Measurements from ENCODE around the gene PCK1.

PCK1 gene

GRCh38 chr20:57592263-57593092 lies 31.6 kb downstream of the PCK1 start:
- Histone ChIP-seq H3K27ac (ENCODE audit: low read depth, low read length) (no peak overlapping the region), H3K9ac (ENCODE audit: low read length) (no peak overlapping the region), H3K27me3 (ENCODE audit: control insufficient read depth, insufficient read depth, low read length) (peaks cover 2% of the 10 kb centered on the region)

GRCh38 chr20:57593134-57593886 lies 32.4 kb downstream of the PCK1 start:
- Histone ChIP-seq H3K36me3 (ENCODE audit: control insufficient read depth, insufficient read depth, low read length) (no peaks in the 10 kb centered on the region), H3K27ac (ENCODE audit: low read depth, low read length) (no peak overlapping the region), H3K4me1 (ENCODE audit: control insufficient read depth, insufficient read depth, low read length) (no peaks in the 10 kb centered on the region), H3K27me3 (ENCODE audit: control insufficient read depth, insufficient read depth, low read length) (peaks cover 2% of the 10 kb centered on the region), H3K9ac (ENCODE audit: low read length) (no peak overlapping the region), H3K4me3 (ENCODE audit: low read length) (no peak overlapping the region)

More at GRCh38 chr20:57592263-57593092, 31.6 kb downstream of the PCK1 start:
- H3K36me3 ChIP-seq (ENCODE audit: control insufficient read depth, insufficient read depth, low read length): no peaks in the 10 kb centered on the region
- H3K4me1 ChIP-seq (ENCODE audit: control insufficient read depth, insufficient read depth, low read length): no peaks in the 10 kb centered on the region
- no peak overlapping the region for H3K4me3 ChIP-seq (ENCODE audit: low read length)

- H3K9ac ChIP-seq (ENCODE audit: low read length): no peak overlapping the region
- H3K27ac ChIP-seq (ENCODE audit: low read depth, low read length): no peak overlapping the region
- no peaks in the 10 kb centered on the region for H3K36me3 ChIP-seq (ENCODE audit: control insufficient read depth, insufficient read depth, low read length)
Observed at GRCh38 chr20:57594092-57594951, 33.4 kb downstream of the PCK1 start.

GRCh38 chr20:57595041-57596030 lies 34.4 kb downstream of the PCK1 start:
- no peaks in the 10 kb centered on the region for H3K4me1 ChIP-seq (ENCODE audit: control insufficient read depth, insufficient read depth, low read length)
- no peaks in the 10 kb centered on the region for H3K27me3 ChIP-seq (ENCODE audit: control insufficient read depth, insufficient read depth, low read length)
- H3K36me3 ChIP-seq (ENCODE audit: control insufficient read depth, insufficient read depth, low read length): no peaks in the 10 kb centered on the region
- H3K4me3 ChIP-seq (ENCODE audit: low read length): no peak overlapping the region
- no peak overlapping the region for H3K9ac ChIP-seq (ENCODE audit: low read length)
- H3K27ac ChIP-seq (ENCODE audit: low read depth, low read length): no peak overlapping the region

More at GRCh38 chr20:57594092-57594951, 33.4 kb downstream of the PCK1 start:
- Histone ChIP-seq H3K27me3 (ENCODE audit: control insufficient read depth, insufficient read depth, low read length) (peaks cover under 1% of the 10 kb centered on the region), H3K4me1 (ENCODE audit: control insufficient read depth, insufficient read depth, low read length) (no peaks in the 10 kb centered on the region), H3K4me3 (ENCODE audit: low read length) (no peak overlapping the region)

- no peak overlapping the region for H3K4me3 ChIP-seq (ENCODE audit: low read length)
- no peaks in the 10 kb centered on the region for H3K36me3 ChIP-seq (ENCODE audit: control insufficient read depth, insufficient read depth, low read length)
- H3K4me1 ChIP-seq (ENCODE audit: control insufficient read depth, insufficient read depth, low read length): no peaks in the 10 kb centered on the region
- H3K9ac ChIP-seq (ENCODE audit: low read length): no peak overlapping the region
- no peak overlapping the region for H3K27ac ChIP-seq (ENCODE audit: low read depth, low read length)
- H3K27me3 ChIP-seq (ENCODE audit: control insufficient read depth, insufficient read depth, low read length): no peaks in the 10 kb centered on the region
Observed at GRCh38 chr20:57596358-57596757, 35.4 kb downstream of the PCK1 start.

GRCh38 chr20:57596998-57597939 lies 36.4 kb downstream of the PCK1 start:
- Histone ChIP-seq H3K27me3 (ENCODE audit: control insufficient read depth, insufficient read depth, low read length) (no peaks in the 10 kb centered on the region), H3K9ac (ENCODE audit: low read length) (no peak overlapping the region), H3K36me3 (ENCODE audit: control insufficient read depth, insufficient read depth, low read length) (no peaks in the 10 kb centered on the region), H3K4me3 (ENCODE audit: low read length) (no peak overlapping the region), H3K4me1 (ENCODE audit: control insufficient read depth, insufficient read depth, low read length) (no peaks in the 10 kb centered on the region), H3K27ac (ENCODE audit: low read depth, low read length) (no peak overlapping the region)

GRCh38 chr20:57598060-57598459 lies 37.1 kb downstream of the PCK1 start:
- no peaks in the 10 kb centered on the region for H3K36me3 ChIP-seq (ENCODE audit: control insufficient read depth, insufficient read depth, low read length)
- no peaks in the 10 kb centered on the region for H3K27me3 ChIP-seq (ENCODE audit: control insufficient read depth, insufficient read depth, low read length)
- no peaks in the 10 kb centered on the region for H3K4me1 ChIP-seq (ENCODE audit: control insufficient read depth, insufficient read depth, low read length)
- no peak overlapping the region for H3K4me3 ChIP-seq (ENCODE audit: low read length)
- no peak overlapping the region for H3K27ac ChIP-seq (ENCODE audit: low read depth, low read length)
- H3K9ac ChIP-seq (ENCODE audit: low read length): no peak overlapping the region

GRCh38 chr20:57598491-57598890 lies 37.6 kb downstream of the PCK1 start:
- H3K4me3 ChIP-seq (ENCODE audit: low read length): no peak overlapping the region
- no peak overlapping the region for H3K9ac ChIP-seq (ENCODE audit: low read length)
- no peaks in the 10 kb centered on the region for H3K27me3 ChIP-seq (ENCODE audit: control insufficient read depth, insufficient read depth, low read length)
- no peak overlapping the region for H3K27ac ChIP-seq (ENCODE audit: low read depth, low read length)
- H3K4me1 ChIP-seq (ENCODE audit: control insufficient read depth, insufficient read depth, low read length): no peaks in the 10 kb centered on the region
- H3K36me3 ChIP-seq (ENCODE audit: control insufficient read depth, insufficient read depth, low read length): no peaks in the 10 kb centered on the region

- H3K27ac ChIP-seq (ENCODE audit: low read depth, low read length): no peak overlapping the region
- H3K27me3 ChIP-seq (ENCODE audit: control insufficient read depth, insufficient read depth, low read length): no peaks in the 10 kb centered on the region
- H3K36me3 ChIP-seq (ENCODE audit: control insufficient read depth, insufficient read depth, low read length): no peaks in the 10 kb centered on the region
- no peak overlapping the region for H3K9ac ChIP-seq (ENCODE audit: low read length)
- H3K4me3 ChIP-seq (ENCODE audit: low read length): no peak overlapping the region
- no peaks in the 10 kb centered on the region for H3K4me1 ChIP-seq (ENCODE audit: control insufficient read depth, insufficient read depth, low read length)
Observed at GRCh38 chr20:57600320-57601210, 39.7 kb downstream of the PCK1 start.

GRCh38 chr20:57601211-57601570 lies 40.3 kb downstream of the PCK1 start:
- Histone ChIP-seq H3K27ac (ENCODE audit: low read depth, low read length) (no peak overlapping the region), H3K9ac (ENCODE audit: low read length) (no peak overlapping the region), H3K4me1 (ENCODE audit: control insufficient read depth, insufficient read depth, low read length) (no peaks in the 10 kb centered on the region), H3K27me3 (ENCODE audit: control insufficient read depth, insufficient read depth, low read length) (no peaks in the 10 kb centered on the region), H3K4me3 (ENCODE audit: low read length) (no peak overlapping the region), H3K36me3 (ENCODE audit: control insufficient read depth, insufficient read depth, low read length) (no peaks in the 10 kb centered on the region)
